ENCODE data around the gene HPX.

Gene HPX

GRCh38 chr11:6440906-6441358 lies at the start of gene HPX:
TSS of gene HPX (minus strand) at chr11:6440987. CDS start at chr11:6440963, 24 bp downstream.
- no peak within 1 kb of the TSS for H3K4me3 ChIP-seq (ENCODE audit: low read depth, low read length)
- TF ChIP-seq CTCF (IDR thresholded peaks at IDR 0.05; ENCODE audit: low read depth, low read length) (no peak), POLR2A (IDR thresholded peaks at IDR 0.05; ENCODE audit: extremely low read depth, insufficient read length) (no peak), MYC (IDR thresholded peaks at IDR 0.05; ENCODE audit: low read depth, low read length) (no peak), MAX (IDR thresholded peaks at IDR 0.05; ENCODE audit: low read depth, low read length) (no peak)
- DNase-seq (ENCODE audit: low read depth) = no peak

- TF ChIP-seq MYC (IDR thresholded peaks at IDR 0.05; ENCODE audit: low read depth, low read length) (no peak), CTCF (IDR thresholded peaks at IDR 0.05; ENCODE audit: low read depth, low read length) (no peak), MAX (IDR thresholded peaks at IDR 0.05; ENCODE audit: low read depth, low read length) (no peak), POLR2A (IDR thresholded peaks at IDR 0.05; ENCODE audit: extremely low read depth, insufficient read length) (no peak)
- DNase-seq (ENCODE audit: low read depth) = no peak
- no peak overlapping the region for H3K4me3 ChIP-seq (ENCODE audit: low read depth, low read length)
These were observed 48.5 kb upstream of the HPX start for GRCh38 chr11:6489306-6489705.

- no peak for TF ChIP-seq POLR2A (IDR thresholded peaks at IDR 0.05; ENCODE audit: extremely low read depth, insufficient read length)
- TF ChIP-seq CTCF (IDR thresholded peaks at IDR 0.05; ENCODE audit: low read depth, low read length) = no peak
- TF ChIP-seq MAX (IDR thresholded peaks at IDR 0.05; ENCODE audit: low read depth, low read length) = no peak
- TF ChIP-seq MYC (IDR thresholded peaks at IDR 0.05; ENCODE audit: low read depth, low read length) = no peak
- no peak overlapping the region for H3K4me3 ChIP-seq (ENCODE audit: low read depth, low read length)
- no peak for DNase-seq (ENCODE audit: low read depth)
These were observed 48.0 kb upstream of the HPX start for GRCh38 chr11:6488821-6489220.

GRCh38 chr11:6488342-6488741 lies 47.6 kb upstream of the HPX start:
- no peak for DNase-seq (ENCODE audit: low read depth)
- no peak overlapping the region for H3K4me3 ChIP-seq (ENCODE audit: low read depth, low read length)
- TF ChIP-seq MYC (IDR thresholded peaks at IDR 0.05; ENCODE audit: low read depth, low read length) = no peak
- no peak for TF ChIP-seq CTCF (IDR thresholded peaks at IDR 0.05; ENCODE audit: low read depth, low read length)
- TF ChIP-seq POLR2A (IDR thresholded peaks at IDR 0.05; ENCODE audit: extremely low read depth, insufficient read length) = no peak
- no peak for TF ChIP-seq MAX (IDR thresholded peaks at IDR 0.05; ENCODE audit: low read depth, low read length)

GRCh38 chr11:6486938-6487337 lies 46.2 kb upstream of the HPX start:
- no peak for TF ChIP-seq POLR2A (IDR thresholded peaks at IDR 0.05; ENCODE audit: extremely low read depth, insufficient read length)
- no peak for TF ChIP-seq MAX (IDR thresholded peaks at IDR 0.05; ENCODE audit: low read depth, low read length)
- TF ChIP-seq CTCF (IDR thresholded peaks at IDR 0.05; ENCODE audit: low read depth, low read length) = no peak
- no peak for TF ChIP-seq MYC (IDR thresholded peaks at IDR 0.05; ENCODE audit: low read depth, low read length)
- no peak for DNase-seq (ENCODE audit: low read depth)
- no peak overlapping the region for H3K4me3 ChIP-seq (ENCODE audit: low read depth, low read length)

- H3K4me3 ChIP-seq (ENCODE audit: low read depth, low read length) = no peak overlapping the region
- no peak for DNase-seq (ENCODE audit: low read depth)
- no peak for TF ChIP-seq CTCF (IDR thresholded peaks at IDR 0.05; ENCODE audit: low read depth, low read length)
- TF ChIP-seq MAX (IDR thresholded peaks at IDR 0.05; ENCODE audit: low read depth, low read length) = no peak
- TF ChIP-seq MYC (IDR thresholded peaks at IDR 0.05; ENCODE audit: low read depth, low read length) = no peak
- no peak for TF ChIP-seq POLR2A (IDR thresholded peaks at IDR 0.05; ENCODE audit: extremely low read depth, insufficient read length)
These were observed 45.5 kb upstream of the HPX start for GRCh38 chr11:6486256-6486655.
